Gastrocnemius medialis (tissue), 4 donors: ENCODE measurements around the gene AFAP1.

Source experiments
- CTCF ChIP-seq, 5 experiments: fragments of 450-650 bp in 3 of 5; fragments of 200-600 bp in 2 of 5; sonication (generic) in 2 of 5; IDR thresholded peaks in 4 of 5; conservative IDR thresholded peaks in 1 of 5; 1 replicate in 4 of 5; 2 replicates in 1 of 5; pipeline ENCODE4 v1.5.1; 2016 to 2019; ENCODE audit warnings: antibody characterized with exemption in 5 of 5, mild to moderate bottlenecking in 3 of 5, moderate library complexity in 3 of 5
- POLR2A ChIP-seq, 2 donors: fragments of 450-650 bp; IDR thresholded peaks; one replicate each; pipeline ENCODE4 v1.6.1; 2017; ENCODE audit warnings: antibody characterized with exemption in 2 of 2, mild to moderate bottlenecking in 2 of 2, moderate library complexity in 2 of 2

- TF ChIP-seq POLR2A (IDR thresholded peaks at IDR 0.05) (no peak), CTCF (IDR thresholded peaks at IDR 0.05 in 4 of 5, conservative IDR thresholded peaks at IDR 0.05 in 1 of 5) (no peak)
Observed at GRCh38 chr4:7760706-7761105, 179.0 kb downstream of the AFAP1 start.
